Heart left ventricle (tissue), 13 donors: ENCODE measurements around the gene HOXD3.

ENCODE experiments used
- POLR2A ChIP-seq, 2 donors: fragments of 450-650 bp; IDR thresholded peaks; one replicate each; pipeline ENCODE4 v1.6.1; 2017; ENCODE audit warnings: antibody characterized with exemption in 2 of 2, mild to moderate bottlenecking in 2 of 2, moderate library complexity in 2 of 2
- TF ChIP-seq, protein P1 (sequence below), 12 donors: fragments of 200-600 bp; sonication (generic) in 4 of 12; IDR thresholded peaks; one replicate each; pipeline versions ENCODE4 v1.5.0 to v1.8.0; 2018 to 2022; ENCODE audit warnings: antibody characterized with exemption in 12 of 12, mild to moderate bottlenecking in 5 of 12
- donor health status: ischemic (EF 13 %, LVEDD 7.1; RV severe dilation, severe dysfunction).
- donor health status: DM: no; HTN: yes; CAD: no.
- donor health status: DM: no; HTN: no; CAD: no.
- donor health status: ischemic (EF 25% LVEDD 6.9; RV normal size, moderate dysfunction).
- donor health status: ischemic (EF 25% LVEDD 5.7; RV mildly dilated, moderate dysfunction).
- donor health status: ischemic (EF 35%, LVEDD 5.7; RV mildly dilated, moderate dysfunction).
- donor health status: nonischemic (EF 11% LVEDD 7.7; RV severe dilation, severe dysfunction).
- donor health status: DM: yes; HTN: yes; CAD: no.
- donor health status: PGD.
- donor health status: ischemic (EF 29% LVEDD 5.4; RV normal size, mild dysfunction).
- donor health status: nonischemic (EF 23%, LVEDD 6.1; RV moderate dilation, normal function).

DNA sequence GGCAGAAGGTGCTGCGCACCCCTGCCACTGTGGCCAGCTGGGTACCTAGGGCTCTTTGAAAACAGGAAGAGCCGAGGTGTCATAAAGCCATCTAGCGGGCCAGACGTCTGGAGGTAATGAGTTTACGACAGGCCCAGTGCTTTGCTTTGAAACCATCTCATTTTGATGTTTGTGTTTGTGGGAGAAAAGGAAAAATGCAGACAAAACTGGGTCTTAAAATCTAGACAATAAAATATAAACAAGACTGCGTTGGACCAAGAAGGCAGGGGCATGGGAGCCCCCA, 31.4 kb upstream of the HOXD3 start:
- TF ChIP-seq, protein P1, sequence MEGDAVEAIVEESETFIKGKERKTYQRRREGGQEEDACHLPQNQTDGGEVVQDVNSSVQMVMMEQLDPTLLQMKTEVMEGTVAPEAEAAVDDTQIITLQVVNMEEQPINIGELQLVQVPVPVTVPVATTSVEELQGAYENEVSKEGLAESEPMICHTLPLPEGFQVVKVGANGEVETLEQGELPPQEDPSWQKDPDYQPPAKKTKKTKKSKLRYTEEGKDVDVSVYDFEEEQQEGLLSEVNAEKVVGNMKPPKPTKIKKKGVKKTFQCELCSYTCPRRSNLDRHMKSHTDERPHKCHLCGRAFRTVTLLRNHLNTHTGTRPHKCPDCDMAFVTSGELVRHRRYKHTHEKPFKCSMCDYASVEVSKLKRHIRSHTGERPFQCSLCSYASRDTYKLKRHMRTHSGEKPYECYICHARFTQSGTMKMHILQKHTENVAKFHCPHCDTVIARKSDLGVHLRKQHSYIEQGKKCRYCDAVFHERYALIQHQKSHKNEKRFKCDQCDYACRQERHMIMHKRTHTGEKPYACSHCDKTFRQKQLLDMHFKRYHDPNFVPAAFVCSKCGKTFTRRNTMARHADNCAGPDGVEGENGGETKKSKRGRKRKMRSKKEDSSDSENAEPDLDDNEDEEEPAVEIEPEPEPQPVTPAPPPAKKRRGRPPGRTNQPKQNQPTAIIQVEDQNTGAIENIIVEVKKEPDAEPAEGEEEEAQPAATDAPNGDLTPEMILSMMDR (IDR thresholded peaks at IDR 0.05): no peak
- no peak for TF ChIP-seq POLR2A (IDR thresholded peaks at IDR 0.05)
